Kidney epithelial cell (primary cell): ENCODE results near the gene RBL1. TPM values are rescaled to one million over a fixed set of nuclear protein-coding genes. Genes with fewer than 3 reads are reported as not detected.

Source experiments
- DNase-seq: peaks from one replicate; pipeline ENCODE4 v3.0.0-alpha.2; 2010; ENCODE audit warnings: low read depth
- H3K27me3 ChIP-seq: 2 replicates; pipeline ENCODE4 v1.6.0; 2011; ENCODE audit warnings: low read length; ENCODE audit not compliant: control insufficient read depth, insufficient read depth
- H3K36me3 ChIP-seq: 2 replicates; pipeline ENCODE4 v1.5.1; 2011; ENCODE audit warnings: low read length; ENCODE audit not compliant: control insufficient read depth, insufficient read depth
- H3K4me3 ChIP-seq: 2 replicates; pipeline ENCODE4 v1.5.1; 2011; ENCODE audit warnings: low read depth, mild to moderate bottlenecking, control low read depth, low read length
- total RNA-seq: library from RNA; depleted of rRNA; stranded (reverse); fragments of >200 nt; gene quantifications from 2 replicates; pipeline ENCODE4 v1.2.3, GENCODE V29; 2015
- TF ChIP-seq, protein P1 (sequence below): IDR thresholded peaks from 2 replicates; pipeline ENCODE4 v1.5.1; 2011; ENCODE audit warnings: mild to moderate bottlenecking, moderate library complexity, low read length, control low read depth, inconsistent platforms; ENCODE audit not compliant: insufficient read depth, poor library complexity, severe bottlenecking

Gene RBL1
- total RNA-seq, 1 donor from 2014 or later = 5.6 TPM

DNA sequence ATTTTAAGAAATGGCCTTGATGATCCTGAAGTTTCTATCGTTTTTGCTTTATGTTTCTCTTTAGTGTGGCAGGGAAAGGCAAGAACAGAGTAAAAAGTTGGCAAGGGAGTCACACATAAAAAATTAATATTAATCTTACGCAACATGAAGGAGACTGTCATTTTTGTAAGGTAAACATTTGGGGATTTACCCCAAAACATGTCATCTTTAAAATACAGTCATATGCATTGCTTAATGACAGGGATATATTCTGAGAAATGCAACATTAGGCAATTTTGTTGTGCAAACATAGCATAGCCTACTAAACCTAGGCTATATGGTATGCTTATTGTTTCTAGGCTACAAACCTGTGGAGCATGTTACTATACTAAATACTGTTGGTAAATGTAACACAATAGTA, 5.4 kb downstream of the RBL1 start:
- H3K36me3 ChIP-seq = no peaks in the 10 kb centered on the region
- TF ChIP-seq, protein P1, sequence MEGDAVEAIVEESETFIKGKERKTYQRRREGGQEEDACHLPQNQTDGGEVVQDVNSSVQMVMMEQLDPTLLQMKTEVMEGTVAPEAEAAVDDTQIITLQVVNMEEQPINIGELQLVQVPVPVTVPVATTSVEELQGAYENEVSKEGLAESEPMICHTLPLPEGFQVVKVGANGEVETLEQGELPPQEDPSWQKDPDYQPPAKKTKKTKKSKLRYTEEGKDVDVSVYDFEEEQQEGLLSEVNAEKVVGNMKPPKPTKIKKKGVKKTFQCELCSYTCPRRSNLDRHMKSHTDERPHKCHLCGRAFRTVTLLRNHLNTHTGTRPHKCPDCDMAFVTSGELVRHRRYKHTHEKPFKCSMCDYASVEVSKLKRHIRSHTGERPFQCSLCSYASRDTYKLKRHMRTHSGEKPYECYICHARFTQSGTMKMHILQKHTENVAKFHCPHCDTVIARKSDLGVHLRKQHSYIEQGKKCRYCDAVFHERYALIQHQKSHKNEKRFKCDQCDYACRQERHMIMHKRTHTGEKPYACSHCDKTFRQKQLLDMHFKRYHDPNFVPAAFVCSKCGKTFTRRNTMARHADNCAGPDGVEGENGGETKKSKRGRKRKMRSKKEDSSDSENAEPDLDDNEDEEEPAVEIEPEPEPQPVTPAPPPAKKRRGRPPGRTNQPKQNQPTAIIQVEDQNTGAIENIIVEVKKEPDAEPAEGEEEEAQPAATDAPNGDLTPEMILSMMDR = no peak
- no peak for DNase-seq
- H3K4me3 ChIP-seq = no peak overlapping the region
- no peaks in the 10 kb centered on the region for H3K27me3 ChIP-seq

DNA sequence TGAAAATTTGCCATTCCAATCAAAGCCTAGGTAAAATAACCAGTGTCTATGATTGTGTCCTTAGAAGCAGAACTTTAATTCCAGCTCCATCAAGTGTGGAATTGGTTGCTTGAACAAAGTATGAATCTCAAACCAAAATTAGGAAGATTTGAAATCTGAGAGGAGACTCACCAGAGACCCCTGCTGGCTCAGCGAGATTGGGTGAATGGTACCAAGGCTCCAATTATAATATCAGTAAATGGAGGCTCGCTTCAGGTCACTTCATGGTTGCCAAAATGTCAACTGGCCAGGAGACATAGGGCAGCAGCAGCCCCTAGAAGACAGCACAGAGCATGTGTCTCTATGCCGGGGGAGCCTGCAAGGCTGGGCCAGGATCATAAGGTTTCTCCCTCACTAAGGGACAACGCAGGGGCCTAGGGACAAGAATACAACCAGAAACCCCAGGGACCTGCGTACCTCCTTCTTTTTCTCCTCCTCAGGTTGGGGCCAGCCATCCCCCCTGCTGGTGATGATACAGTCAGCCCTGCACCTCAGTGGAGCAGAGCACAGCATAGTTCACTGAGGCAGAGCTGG, 14.0 kb downstream of the RBL1 start:
- TF ChIP-seq, protein P1 = peak; percentile 38
- DNase-seq = no peak
- H3K4me3 ChIP-seq = no peak overlapping the region
- no peaks in the 10 kb centered on the region for H3K36me3 ChIP-seq
- no peaks in the 10 kb centered on the region for H3K27me3 ChIP-seq

DNA sequence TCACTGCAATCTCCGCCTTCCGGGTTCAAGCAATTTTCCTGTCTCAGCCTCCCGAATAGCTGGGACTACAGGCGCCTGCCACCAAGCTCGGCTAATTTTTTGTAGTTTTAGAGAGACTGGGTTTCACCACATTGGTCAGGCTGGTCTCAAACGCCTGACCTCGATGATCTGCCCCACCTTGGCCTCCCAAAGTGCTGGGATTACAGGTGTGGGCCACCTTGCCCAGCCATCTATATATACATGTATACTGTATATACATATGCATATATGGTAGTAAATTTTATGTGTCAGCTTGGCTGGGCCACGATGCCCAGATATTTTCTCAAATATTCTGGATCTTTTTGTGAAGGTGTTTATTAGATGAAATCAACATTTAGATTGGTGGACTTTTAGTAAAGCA, 18.8 kb downstream of the RBL1 start:
- Histone ChIP-seq H3K4me3 (no peak overlapping the region), H3K36me3 (no peaks in the 10 kb centered on the region), H3K27me3 (no peaks in the 10 kb centered on the region)
- no peak for DNase-seq
- TF ChIP-seq, protein P1 = no peak

DNA sequence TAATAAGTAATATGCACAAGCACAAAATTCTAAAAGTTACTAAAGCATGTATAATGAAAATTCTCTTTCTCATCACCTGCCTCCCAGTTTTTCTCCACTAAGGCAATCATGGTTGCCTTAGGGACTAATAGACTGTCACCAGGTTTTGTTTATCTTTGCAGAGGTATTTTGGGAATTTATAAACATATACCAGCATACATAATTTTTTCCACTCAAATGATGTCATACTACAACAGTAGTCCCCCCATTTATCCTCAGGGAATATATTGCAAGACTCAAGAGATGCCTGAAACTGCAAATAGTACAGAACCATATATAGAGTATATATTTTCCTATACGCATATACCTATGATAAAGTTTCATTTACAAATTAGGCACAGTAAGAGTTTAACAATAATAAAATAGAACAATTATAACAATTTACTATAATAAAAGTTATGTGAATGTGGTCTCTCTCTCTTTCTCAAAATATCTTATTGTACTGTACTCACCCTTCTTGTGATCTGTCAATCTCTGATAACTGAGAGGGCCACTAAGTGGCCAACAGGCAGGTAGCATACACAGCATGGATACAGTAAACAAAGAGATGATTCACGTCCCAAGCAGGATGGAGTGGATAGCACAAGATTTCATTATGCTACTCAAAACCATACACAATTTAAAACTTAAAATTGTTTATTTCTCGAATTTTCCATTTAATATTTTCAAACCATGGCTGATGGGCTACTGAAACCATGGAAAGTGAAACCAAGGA, 19.7 kb downstream of the RBL1 start:
- no peaks in the 10 kb centered on the region for H3K36me3 ChIP-seq
- TF ChIP-seq, protein P1 = no peak
- DNase-seq = no peak
- H3K27me3 ChIP-seq = no peaks in the 10 kb centered on the region
- no peak overlapping the region for H3K4me3 ChIP-seq

DNA sequence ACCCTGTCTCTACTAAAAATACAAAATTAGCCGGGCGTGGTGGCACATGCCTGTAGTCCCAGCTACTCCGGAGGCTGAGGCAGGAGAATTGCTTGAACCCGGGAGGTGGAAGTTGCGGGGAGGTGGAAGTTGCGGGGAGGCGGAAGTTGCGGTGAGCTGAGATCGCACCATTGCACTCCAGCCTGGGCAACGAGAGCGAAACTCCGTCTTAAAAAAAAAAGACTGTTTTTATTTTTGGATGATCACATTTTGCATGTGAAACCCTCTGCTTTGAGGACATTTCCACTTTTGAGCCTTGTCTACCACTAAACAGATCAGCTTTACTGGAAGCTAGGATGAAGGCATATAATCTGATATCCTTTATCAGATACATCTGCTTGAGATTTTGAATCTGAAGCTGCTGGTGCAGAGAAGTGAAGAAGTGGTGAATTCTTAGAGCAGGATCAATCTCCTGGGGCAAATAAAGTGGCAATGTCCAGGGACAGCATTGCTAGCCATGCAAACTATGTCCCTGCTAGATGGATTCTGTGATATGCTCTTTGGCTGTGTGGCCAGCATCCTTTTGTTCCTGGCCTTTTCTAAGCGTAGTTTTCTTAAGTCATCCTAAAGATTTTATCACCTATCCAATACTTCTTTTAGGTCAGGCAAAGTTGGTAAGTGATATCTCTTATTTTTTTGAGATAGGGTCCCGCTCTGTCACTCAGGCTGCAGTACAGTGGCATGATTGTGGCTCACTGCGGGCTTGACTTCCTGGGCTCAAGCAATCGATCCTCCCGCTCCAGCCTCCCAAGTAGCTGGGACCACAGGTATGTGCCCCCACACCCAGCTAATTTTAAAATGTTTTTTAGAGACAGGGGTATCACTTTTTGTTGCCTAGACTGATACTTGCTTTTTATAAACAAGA, 23.3 kb downstream of the RBL1 start:
- Histone ChIP-seq H3K4me3 (no peak overlapping the region), H3K27me3 (no peaks in the 10 kb centered on the region), H3K36me3 (no peaks in the 10 kb centered on the region)
- DNase-seq = no peak
- TF ChIP-seq, protein P1 = no peak
